Embryonic facial prominence (tissue), 1 donor: ENCODE measurements around the gene SPDYE11.
"Not testable (repeated sequence)": the region's sequence is repeated elsewhere in the genome, so short reads cannot be mapped to it uniquely, and the experiment has no call there.

Experiments
- DNase-seq: peaks from one replicate; pipeline ENCODE4 v3.0.0-alpha.2; 2016; ENCODE audit errors: extremely low spot score

SPDYE11 gene, protein sequence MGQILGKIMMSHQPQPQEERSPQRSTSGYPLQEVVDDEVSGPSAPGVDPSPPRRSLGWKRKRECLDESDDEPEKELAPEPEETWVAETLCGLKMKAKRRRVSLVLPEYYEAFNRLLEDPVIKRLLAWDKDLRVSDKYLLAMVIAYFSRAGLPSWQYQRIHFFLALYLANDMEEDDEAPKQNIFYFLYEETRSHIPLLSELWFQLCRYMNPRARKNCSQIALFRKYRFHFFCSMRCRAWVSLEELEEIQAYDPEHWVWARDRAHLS

DNA sequence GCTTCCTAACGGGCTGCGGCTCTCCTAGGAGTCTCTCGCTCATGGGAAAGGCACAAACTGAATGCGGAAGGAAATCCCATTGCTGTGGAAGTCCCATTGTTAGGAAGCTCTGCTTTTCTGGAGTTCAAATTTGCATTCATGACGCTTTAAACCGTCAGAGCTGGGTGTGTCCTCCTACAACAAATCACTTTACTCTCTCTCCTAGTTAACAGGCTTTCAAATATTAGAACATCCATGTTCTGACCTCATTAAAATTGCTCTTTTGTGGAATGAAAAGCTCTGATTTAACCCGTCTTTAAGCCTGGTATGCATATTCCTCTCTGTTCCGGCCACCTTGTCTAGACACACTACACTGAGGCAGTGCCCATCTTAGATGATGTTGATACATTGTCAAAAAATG is at the start of gene SPDYE11:
Gene SPDYE11 (minus strand): TSS at position 101 of the 400 bp plus-strand sequence. CDS start 1,800 bp downstream, outside the sequence.
- not testable (repeated sequence) for DNase-seq

DNA sequence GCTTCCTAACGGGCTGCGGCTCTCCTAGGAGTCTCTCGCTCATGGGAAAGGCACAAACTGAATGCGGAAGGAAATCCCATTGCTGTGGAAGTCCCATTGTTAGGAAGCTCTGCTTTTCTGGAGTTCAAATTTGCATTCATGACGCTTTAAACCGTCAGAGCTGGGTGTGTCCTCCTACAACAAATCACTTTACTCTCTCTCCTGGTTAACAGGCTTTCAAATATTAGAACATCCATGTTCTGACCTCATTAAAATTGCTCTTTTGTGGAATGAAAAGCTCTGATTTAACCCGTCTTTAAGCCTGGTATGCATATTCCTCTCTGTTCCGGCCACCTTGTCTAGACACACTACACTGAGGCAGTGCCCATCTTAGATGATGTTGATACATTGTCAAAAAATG is 28.2 kb upstream of the SPDYE11 start, which contains the start of gene SPDYE9:
Gene SPDYE9 (minus strand): TSS at position 101 of the 400 bp plus-strand sequence. CDS start 1,800 bp downstream, outside the sequence.
- DNase-seq = not testable (repeated sequence)

DNA sequence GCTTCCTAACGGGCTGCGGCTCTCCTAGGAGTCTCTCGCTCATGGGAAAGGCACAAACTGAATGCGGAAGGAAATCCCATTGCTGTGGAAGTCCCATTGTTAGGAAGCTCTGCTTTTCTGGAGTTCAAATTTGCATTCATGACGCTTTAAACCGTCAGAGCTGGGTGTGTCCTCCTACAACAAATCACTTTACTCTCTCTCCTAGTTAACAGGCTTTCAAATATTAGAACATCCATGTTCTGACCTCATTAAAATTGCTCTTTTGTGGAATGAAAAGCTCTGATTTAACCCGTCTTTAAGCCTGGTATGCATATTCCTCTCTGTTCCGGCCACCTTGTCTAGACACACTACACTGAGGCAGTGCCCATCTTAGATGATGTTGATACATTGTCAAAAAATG is 28.0 kb downstream of the SPDYE11 start, which contains the start of gene SPDYE8:
Gene SPDYE8 (minus strand): TSS at position 101 of the 400 bp plus-strand sequence. CDS start 1,800 bp downstream, outside the sequence.
- not testable (repeated sequence) for DNase-seq

DNA sequence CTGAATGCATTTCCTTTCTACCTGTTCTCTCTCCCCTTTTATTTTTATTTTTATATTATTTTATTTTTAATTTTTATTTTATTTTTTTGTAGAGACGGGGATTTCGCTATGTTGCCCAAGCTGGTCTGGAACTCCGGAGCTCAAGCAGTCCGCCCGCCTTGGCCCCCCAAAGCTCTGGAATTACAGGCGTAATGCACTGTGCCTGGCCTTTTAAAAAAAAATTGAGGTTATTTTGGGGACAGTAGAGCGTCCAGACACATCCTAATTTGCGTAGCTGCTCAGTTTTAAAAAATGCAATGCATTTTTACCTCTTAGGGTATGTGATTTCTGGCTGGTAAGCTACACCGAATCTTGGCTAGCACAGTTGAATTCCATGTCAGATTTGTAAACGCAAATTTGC is 51.2 kb downstream of the SPDYE11 start:
- DNase-seq = not testable (repeated sequence)

DNA sequence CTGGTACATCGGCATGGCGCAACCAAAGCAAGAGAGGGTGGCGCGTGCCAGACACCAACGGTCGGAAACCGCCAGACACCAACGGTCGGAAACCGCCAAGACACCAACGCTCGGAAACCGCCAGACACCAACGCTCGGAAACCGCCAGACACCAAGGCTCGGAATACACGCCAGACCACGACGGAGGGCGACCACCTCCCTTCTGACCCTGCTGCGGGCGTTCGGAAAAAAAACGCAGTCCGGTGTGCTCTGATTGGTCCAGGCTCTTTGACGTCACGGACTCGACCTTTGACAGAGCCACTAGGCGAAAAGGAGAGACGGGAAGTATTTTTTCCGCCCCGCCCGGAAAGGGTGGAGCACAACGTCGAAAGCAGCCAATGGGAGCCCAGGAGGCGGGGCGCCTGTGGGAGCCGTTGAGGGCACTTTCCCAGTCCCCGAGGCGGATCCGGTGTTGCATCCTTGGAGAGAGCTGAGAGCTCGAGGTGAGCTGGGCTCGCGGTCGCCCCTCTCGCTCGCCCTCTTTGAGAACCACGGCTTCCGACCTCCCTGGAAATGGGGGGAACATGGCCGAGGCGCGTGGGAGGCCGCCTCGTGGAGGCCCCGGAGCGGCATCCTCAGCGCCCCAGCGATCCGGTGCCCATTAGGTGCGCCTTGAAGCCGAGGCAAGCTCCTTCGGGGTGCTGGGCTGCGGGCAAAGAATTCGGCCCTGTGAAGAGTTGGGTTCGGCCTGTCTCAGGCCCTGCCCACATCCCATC is 51.8 kb downstream of the SPDYE11 start:
- not testable (repeated sequence) for DNase-seq

DNA sequence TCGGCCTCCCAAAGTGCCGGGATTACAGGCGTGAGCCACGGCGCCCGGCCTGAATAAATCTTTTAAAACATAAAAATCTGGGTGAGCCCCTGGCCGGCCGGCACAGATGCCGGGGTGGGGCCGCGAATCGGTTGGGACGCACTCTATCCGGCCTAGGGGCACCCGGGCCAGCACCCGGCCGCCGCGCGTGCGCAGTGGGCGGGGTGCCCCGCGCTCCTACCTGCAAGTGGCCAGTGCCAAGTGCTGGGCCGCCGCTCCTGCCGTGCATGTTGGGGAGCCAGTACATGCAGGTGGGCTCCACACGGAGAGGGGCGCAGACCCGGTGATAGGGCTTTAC is 52.4 kb downstream of the SPDYE11 start:
- not testable (repeated sequence) for DNase-seq

DNA sequence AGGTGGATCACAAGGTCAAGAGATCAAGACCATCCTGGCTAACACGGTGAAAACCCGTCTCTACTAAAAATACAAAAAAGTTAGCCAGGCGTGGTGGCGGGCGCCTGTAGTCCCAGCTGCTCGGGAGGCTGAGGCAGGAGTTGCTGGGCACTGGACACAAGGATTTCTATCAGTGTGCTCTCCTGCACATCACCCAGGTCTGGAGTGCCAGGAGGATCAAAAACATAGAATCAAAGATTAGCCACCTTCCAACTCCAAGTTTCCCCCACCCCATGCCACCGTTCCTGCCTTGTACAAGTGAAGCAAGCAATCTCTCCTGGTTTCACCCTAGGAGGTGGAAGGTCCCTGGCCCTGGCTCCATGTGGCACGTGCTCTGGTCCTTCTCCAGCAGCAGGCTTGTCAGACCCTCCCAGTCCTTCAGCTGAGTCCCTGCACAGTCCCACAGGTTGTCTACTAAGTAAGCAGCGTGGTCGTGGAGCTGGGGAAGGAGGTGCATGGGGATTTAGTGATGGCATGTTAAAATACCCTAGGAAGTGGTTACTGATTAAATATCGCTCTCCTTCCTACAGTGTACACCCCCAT is 59.7 kb downstream of the SPDYE11 start:
- DNase-seq = not testable (repeated sequence)
